Measurements from ENCODE around the gene PIKFYVE. TPM values are rescaled to one million over a fixed set of nuclear protein-coding genes. Genes with fewer than 3 reads are reported as not detected.
"Not testable (repeated sequence)": the region's sequence is repeated elsewhere in the genome, so short reads cannot be mapped to it uniquely, and the experiment has no call there.

The PIKFYVE gene
- total RNA-seq, 4 donors from 2014 or later: 11.5 to 58.8 (median 28.5) TPM

- Histone ChIP-seq H3K4me3 (no peak overlapping the region), H3K9me3 (no peaks in the 10 kb centered on the region), H3K4me1 (no peaks in the 10 kb centered on the region), H3K36me3 (no peaks in the 10 kb centered on the region), H3K27ac (no peak overlapping the region), H3K27me3 (no peaks in the 10 kb centered on the region)
- TF ChIP-seq POLR2A (IDR thresholded peaks at IDR 0.05) (no peak), CTCF (IDR thresholded peaks at IDR 0.05) (no peak)
- no peak for DNase-seq
- intact Hi-C loops (cut with DNase I; ENCODE audit: low total_unique reads): no loop called here
These were observed 113.1 kb downstream of the PIKFYVE start for GRCh38 chr2:208379192-208379591.

DNA sequence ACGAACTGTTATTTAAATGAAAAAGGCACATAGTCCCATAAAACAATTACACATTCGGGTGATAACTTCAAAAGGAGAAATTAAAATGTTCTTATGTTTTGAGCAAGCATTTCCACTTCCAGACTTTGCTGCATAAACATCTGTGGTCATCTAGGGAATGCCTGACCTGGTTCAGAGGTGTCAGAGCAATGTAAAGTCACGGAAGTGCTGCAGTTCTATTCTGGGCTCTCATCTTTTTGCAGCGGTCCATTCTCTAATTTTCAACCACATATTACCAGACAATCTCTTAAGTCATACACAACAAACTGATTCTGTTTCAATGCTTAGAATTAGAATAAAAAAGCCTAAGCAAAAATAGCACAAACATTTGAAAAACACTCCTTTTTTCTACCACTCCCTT lies 118.6 kb downstream of the PIKFYVE start:
- no peak overlapping the region for H3K4me3 ChIP-seq
- no peak overlapping the region for H3K27ac ChIP-seq
- no peaks in the 10 kb centered on the region for H3K36me3 ChIP-seq
- intact Hi-C loops (cut with DNase I; ENCODE audit: low total_unique reads): no loop called here
- TF ChIP-seq CTCF (IDR thresholded peaks at IDR 0.05) (no peak), POLR2A (IDR thresholded peaks at IDR 0.05) (no peak)
- H3K27me3 ChIP-seq: no peaks in the 10 kb centered on the region
- no peak for DNase-seq
- H3K4me1 ChIP-seq: no peaks in the 10 kb centered on the region
- H3K9me3 ChIP-seq: no peaks in the 10 kb centered on the region

GRCh38 chr2:208386541-208386940 lies 120.5 kb downstream of the PIKFYVE start:
- intact Hi-C loops (cut with DNase I; ENCODE audit: low total_unique reads): no loop called here
- Histone ChIP-seq H3K27ac (no peak overlapping the region), H3K27me3 (no peaks in the 10 kb centered on the region), H3K4me3 (no peak overlapping the region), H3K9me3 (no peaks in the 10 kb centered on the region), H3K4me1 (no peaks in the 10 kb centered on the region), H3K36me3 (no peaks in the 10 kb centered on the region)
- TF ChIP-seq POLR2A (IDR thresholded peaks at IDR 0.05) (no peak), CTCF (IDR thresholded peaks at IDR 0.05) (no peak)
- DNase-seq: no peak

DNA sequence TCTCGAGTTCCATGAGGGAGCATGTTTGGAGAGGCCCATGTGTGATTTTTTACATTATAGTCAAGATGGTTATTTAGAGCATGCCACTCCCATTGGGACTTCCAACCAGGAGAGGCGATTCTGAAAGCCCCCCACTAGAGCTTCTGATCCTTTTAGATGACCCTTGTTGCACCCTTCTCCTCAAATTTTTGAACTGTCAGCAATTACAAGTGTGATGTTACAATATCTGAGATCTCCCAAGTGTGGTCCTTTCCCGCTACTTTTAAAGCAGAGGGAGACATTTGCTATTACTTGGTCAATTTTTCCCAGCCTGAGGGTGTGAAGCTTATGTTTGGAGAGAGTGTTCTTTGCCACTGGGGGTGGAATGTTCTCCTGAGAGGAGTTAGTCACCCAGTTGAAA lies 123.9 kb downstream of the PIKFYVE start:
- Histone ChIP-seq H3K36me3 (no peaks in the 10 kb centered on the region), H3K4me3 (no peak overlapping the region), H3K27ac (no peak overlapping the region), H3K9me3 (no peaks in the 10 kb centered on the region), H3K27me3 (no peaks in the 10 kb centered on the region), H3K4me1 (no peaks in the 10 kb centered on the region)
- TF ChIP-seq POLR2A (IDR thresholded peaks at IDR 0.05): no peak
- TF ChIP-seq CTCF (IDR thresholded peaks at IDR 0.05): no peak
- intact Hi-C loops (cut with DNase I; ENCODE audit: low total_unique reads): no loop called here
- DNase-seq: no peak

- Histone ChIP-seq H3K9me3 (no peaks in the 10 kb centered on the region), H3K4me3 (no peak overlapping the region), H3K36me3 (no peaks in the 10 kb centered on the region), H3K4me1 (no peaks in the 10 kb centered on the region), H3K27ac (no peak overlapping the region), H3K27me3 (no peaks in the 10 kb centered on the region)
- intact Hi-C loops (cut with DNase I; ENCODE audit: low total_unique reads): no loop called here
- no peak for DNase-seq
- TF ChIP-seq CTCF (IDR thresholded peaks at IDR 0.05): no peak
- TF ChIP-seq POLR2A (IDR thresholded peaks at IDR 0.05): no peak
These were observed 126.2 kb downstream of the PIKFYVE start for GRCh38 chr2:208392300-208392699.

DNA sequence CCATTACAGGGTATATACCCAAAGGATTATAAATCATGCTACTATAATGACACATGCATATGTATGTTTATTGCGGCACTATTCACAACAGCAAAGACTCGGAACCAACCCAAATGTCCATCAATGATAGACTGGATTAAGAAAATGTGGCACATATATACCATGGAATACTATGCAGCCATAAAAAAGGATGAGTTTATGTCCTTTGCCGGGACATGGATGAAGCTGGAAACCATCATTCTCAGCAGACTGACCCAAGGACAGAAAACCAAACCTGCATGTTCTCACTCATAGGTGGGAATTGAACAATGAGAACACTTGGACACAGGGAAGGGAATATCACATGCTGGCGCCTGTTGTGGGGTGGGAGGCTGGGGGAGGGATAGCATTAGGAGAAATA lies 130.7 kb downstream of the PIKFYVE start:
- H3K9me3 ChIP-seq; H3K4me1 ChIP-seq; H3K4me3 ChIP-seq; DNase-seq; H3K27me3 ChIP-seq; intact Hi-C loops (cut with DNase I; ENCODE audit: low total_unique reads); H3K27ac ChIP-seq; H3K36me3 ChIP-seq: not testable (repeated sequence)
